HG03135 (cell line): Measurements from ENCODE around the gene PCDH15.

ENCODE experiments used
- ATAC-seq: cut with Tn5 transposase; IDR thresholded peaks from one replicate; pipeline ENCODE4 v1.9.1; 2021; ENCODE audit warnings: mild to moderate bottlenecking, moderate library complexity; ENCODE audit not compliant: unreplicated experiment

Gene PCDH15

DNA sequence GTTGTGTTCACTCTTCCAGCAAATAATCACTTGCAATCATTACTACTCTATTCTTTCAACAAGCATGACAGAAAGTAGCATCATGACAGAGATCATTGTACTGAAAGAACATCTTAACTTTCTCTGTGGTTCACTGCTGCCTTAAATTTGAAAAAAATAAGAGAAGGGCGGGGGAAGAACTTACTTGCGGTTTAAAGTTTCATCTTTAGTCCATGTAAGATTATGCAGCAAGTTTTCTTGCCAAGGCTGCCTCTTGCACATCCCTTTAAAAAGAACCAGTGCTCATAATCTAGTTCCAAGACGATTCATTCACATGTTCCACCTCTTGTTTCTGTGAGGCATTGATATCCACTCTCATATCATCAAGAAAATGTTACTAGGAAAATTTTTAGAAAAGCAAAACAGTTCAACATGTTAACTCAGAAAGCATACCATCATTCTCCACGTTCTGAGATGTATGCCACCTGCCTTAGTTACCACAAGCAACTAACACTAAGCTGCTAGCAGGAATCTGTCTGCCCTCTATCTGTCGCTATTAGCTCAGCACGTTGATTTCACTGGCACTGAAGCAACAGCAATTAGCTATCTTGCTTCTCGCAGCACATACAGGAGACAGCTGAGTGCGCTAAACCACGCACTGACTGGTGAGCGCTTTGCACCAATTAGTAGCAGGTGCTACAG is at the start of gene PCDH15:
PCDH15 (minus strand) TSS at position 491 of the 681 bp plus-strand sequence. CDS start 136,969 bp downstream, outside the sequence.
- no peak for ATAC-seq

DNA sequence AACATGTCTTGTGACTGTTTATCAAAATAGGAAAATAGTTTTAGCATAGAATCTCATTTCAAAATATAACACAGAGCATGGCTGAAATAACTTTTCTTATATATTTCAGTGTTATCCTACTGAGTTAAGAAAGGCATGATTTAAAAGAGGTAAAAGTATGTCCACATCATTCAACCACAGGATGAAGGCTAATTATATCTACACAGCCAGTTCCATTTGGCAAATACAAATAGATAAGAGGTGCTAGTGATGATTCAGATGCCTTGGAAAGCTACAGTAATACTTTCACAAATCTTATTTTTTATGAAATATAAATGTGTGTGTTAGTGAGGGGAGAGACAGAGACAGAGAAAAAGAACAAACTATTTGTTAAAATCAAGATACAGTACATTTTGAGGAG is 42.9 kb upstream of the PCDH15 start:
- ATAC-seq, result no peak

DNA sequence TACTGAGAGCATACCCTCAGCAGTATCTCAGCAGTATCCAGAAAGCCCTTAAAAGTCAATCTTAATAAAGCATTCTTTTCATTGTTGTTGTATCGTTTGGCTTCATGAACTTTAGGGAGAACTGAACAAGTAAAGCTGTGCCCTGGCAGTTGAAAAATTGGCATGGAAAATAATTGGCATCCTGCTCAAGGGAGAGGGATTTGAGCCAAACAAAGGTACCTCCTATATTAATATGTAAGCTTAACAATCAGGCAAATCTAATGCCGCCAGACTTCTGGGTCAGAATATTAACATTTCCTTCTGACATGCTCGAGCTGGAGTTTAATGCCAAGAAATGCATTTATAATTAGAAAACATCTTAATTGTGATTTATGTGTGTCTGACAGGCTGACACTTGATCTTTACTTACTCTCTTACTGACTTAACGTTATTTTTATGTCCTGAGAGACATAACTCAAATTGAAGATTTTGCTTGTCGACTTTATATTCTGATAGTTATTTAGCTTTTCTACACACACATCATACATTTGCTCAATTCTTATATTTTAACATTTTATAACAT is 42.1 kb upstream of the PCDH15 start:
- ATAC-seq, result no peak

DNA sequence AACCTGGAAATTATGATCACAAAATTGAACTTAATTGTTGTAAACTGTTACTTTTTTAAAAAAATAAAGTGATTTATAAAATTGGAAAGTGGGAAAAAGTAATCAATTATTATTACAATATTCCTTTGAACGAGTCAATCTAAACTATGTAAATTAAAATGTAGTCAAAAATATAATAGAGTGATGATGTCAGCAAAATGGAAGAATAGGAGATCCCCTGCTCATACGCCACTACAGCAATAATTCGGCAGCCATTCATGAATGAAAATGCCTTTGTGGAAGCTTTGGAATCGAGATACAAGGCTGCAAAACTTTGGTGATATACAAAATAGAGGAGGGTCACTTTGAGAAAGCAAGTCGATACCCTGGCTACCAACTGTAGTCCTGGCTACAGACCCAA is 36.4 kb upstream of the PCDH15 start:
- ATAC-seq, result no peak

DNA sequence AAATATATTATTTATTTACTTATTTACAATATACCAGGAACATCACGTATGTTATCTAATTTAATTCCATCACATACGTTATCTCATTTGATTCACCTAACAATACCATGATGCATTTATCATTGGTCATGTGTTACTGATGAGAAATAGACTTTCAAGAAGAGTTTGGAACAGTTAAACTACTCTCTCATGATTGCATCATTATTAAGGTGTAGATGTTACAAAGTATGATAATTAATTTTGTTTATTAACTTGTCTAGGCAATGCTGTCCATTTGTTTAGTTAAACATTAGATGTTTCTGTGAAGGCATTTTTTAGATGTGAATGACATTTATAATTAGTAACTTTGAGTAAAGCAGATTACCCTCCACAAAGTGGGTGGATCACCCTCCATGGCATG is 32.0 kb upstream of the PCDH15 start:
- no peak for ATAC-seq

DNA sequence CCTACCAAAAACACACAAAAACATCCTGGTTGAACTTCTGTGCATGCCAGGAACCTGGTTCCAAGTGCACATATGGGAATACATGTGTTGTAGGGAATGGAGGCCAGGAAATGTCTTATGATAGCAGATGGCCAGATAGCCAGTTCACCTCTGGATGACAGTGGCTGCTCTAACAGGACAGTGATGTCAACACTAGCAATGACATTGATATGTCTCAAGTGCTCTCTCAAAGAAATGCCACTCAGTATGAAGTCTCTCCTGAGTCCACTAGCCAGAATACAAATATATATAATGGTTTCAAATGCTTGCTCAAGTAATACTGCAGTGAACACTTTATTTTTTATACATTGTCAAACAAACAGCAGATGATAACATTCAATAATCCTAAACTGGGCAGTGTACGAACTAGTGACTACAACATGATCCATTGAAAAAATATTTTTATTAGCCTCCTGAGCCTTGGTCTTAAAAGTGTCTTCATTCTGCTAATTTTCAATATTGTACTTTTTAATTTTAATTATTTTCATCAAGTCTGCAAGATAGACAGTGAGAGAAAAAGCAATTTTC is 26.0 kb upstream of the PCDH15 start:
- no peak for ATAC-seq

DNA sequence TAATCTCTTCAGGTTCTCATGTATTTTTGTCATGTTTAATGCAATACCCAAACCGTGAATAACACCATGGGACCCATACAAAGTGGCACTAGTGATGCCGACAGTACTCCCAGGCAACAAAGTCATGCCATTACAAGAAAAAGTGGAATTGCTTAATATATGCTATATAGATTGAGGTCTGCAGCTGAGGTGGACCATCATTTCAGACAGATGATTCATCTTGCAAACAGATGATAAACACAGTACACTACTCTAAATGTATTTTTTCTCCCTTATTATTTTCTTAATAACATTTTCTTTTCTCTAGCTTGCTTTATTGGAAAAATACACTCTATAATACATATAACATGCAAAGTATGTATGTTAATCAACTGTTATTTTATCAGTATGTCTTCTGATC is 14.6 kb upstream of the PCDH15 start:
- ATAC-seq, result no peak

DNA sequence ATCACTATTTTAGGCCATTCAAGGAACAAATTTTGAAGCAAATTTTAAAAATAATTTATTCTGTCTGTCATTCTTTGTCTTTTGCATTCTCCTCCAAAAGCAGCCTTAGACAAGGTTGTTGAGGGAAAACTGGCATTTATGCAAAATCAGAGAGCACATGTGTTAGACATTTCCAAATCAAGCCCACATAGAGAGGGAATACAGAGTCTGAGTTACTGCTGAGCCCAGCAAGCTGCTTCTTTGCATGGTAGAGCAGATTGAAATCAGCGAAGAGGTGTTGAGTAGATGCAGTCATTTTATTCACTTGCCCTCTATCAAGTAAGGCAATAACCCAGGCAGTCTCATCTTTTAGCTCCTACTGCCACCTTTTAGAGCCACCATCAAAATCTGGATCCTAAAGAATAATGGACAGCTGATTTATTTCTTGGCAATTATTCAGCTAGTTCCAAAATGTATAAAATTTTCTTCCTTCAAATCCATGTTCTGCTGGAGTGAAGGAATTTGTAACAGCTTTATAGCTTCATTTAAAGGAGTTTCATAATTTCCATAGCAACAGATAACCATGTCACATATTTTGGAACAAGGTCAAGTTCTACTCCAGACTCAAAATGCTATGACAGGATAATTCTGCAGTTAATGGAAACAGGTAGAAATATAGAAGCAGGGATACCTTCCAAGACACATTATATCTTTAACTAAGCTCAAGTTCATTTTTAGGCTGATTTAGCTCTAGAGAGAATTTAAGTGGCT is 7.3 kb upstream of the PCDH15 start:
- ATAC-seq, result no peak

DNA sequence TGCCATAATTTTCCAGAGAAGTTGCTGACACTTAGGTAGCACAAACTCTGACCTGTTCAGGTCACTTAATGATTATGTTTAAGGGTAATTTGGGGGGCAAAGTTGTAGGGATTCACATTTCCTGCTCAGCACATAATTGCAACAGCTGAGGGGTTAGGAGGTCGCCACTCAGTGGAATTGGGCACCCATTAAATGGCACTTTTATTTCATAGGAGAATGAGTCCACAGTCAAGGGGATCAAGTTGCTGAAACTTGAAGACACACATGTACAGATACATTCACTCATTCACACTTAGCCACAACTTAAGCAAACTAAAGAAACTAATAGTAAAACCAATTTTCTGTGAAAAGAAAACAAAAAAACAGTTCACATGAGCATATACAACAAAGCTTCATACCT is 1.5 kb downstream of the PCDH15 start:
- no peak for ATAC-seq

DNA sequence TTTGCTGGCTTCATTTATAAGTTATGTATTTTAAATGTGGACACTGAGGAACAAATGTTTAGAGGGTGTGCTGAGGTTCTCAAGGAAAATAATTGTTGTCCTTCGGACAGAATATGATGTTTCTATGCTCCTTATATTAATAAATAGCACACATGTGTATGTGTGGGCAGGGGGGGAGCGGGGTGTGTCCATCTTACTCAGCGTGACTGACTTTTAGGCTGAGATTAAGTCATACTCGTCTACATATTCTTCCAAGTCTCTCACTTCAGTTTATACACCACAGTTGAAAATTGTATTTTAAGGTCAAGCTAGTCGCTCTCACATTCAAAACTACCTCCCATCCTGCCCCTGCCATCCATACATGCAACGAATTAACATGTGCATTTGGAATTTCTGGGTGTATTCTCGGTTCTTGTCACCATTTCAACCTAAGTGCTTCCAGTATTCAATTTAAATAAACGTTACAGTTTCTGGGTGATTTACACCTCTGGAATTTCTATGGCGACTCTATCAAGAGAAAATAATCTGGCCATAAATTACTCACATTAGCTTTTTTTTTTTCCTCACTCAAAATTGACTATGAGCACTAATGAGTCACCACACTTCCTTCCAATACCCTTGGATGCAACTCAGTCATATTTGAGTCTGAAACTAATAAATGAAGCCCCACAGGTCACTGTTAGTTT is 3.3 kb downstream of the PCDH15 start:
- ATAC-seq, result no peak

DNA sequence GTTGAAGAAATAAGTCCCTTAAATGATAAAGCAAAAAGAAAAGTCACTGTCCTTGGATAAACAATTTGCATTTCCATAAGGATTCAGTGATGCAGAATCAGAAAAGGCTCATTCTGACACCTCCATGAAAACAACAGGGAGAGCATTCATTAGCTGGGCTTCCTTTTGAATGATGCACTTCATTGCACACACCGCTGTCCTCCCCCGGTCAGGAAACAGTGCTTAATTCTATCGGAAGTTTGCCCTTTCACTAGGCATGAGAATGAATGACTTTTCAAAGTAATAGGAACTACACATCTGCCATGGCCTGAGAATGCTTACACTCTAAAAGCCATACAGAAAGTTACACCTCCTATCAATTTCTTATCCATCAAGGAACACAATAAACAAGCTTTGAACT is 4.2 kb downstream of the PCDH15 start:
- ATAC-seq, result no peak

DNA sequence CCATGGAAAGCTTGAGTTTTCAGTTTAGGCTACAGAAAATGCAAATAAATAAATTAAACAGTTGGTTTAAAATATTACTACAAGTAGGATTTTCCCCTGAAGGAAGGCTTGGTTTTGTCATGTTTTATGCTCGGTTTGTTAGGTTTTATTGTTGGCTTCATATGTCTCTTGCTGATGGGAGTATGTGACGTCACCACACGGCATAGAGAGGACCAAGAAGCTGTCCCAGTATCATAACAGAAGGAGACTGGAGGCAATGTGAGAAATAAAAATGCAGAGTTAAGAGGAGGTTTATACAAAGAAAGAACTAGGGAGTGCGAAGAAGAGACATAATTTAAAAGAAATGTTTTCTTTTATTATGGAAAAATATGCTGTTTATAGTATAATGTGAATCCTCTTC is 24.4 kb downstream of the PCDH15 start:
- ATAC-seq, result no peak

DNA sequence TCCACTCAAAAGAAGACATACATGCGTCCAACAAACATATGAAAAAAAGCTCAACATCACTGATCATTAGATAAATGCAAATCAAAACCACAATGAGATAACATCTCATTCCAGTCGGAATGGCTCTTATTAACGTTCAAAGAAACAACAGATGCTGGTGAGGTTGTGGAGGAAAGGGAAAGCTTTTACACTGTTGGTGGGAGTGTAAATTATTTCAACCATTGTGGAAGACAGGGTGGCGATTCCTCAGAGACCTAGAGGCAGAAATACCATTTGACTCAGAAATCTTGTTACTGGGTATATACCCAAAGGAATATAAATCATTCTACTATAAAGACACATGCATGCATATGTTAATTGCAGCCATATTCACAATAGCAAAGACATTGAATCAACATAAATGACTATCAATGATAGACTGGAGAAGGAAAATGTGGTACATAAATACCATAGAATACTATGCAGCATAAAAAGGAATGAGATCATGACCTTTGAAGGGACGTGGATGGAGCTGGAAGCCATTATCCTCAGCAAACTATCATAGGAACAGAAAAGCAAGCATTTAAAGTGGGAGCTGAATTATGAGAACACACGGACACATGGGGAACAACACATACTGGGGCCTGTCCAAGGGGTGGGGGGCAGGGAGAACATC is 28.4 kb downstream of the PCDH15 start:
- ATAC-seq, result no peak

DNA sequence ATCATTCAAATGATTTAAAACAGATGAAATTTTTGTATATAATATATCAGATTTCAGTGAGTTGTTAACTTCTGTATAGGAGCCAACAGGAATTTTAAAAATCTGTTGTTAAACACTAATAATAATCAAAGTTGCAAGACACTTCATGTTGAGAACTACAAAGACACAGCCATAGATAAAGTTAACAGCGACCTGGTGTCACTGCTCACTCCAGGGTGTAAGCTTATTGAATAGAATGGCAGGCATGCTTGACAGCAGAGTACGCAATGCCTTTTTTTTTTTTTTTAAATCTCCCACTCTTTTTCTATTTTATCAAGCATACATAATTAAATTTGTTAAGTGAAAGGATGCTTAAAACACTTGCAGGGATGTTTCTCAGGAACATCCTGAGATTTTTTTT is 32.0 kb downstream of the PCDH15 start:
- no peak for ATAC-seq

DNA sequence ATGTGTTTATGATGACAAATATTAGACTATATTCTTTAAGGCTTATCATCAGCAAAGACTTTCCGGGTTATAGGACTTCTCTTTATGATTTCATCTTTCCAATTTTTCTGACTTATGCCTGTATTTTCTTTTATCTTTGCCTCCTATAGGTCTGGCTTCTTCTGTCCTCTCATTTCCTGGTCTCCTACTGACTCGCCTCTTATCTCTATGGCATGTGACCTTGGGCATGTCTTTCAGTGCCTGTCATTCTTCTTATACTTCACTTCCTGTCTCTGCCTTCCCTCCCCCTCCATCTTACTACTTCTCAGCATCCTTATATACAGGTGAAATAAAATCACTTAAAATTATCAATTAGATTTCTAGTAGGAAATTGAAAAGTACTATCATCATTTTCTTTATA is 42.2 kb downstream of the PCDH15 start:
- ATAC-seq, result no peak

DNA sequence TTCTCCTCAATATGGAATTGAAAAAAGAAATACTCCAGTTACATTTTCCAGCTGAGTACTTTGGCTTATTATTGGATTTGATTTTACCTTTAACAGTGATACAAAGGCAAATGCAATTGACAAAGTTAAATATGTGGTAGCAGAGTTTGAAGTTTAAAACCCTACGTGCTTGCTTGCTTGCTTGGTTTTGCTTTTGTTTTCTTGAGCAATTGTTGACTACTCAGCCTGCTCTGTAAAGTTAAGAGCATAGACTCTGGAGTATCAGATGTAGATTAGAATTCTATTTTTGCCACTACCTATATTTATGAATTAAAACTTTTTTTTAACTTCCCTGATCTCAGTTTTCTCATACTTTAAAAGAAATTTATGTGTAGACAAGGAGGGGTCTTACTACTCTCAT is 51.4 kb downstream of the PCDH15 start:
- no peak for ATAC-seq

DNA sequence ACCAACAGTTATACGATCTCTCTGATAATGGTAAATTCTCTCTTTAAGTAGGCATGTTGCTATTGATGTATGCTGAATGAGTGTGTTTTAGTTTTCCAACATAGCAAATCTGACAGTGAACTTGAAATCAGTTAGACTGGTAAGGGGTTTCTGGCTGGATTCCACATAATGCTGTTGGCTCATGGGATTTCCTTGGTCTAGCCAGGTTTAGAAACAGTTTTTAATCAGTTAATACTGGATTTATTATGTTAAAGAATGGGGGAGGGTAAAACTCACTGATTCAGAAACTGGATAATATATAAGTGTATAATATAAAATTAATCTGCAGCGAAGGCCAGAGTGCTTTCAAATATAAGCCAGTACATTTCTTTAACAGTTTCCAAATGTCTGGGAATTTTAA is 55.6 kb downstream of the PCDH15 start:
- no peak for ATAC-seq

DNA sequence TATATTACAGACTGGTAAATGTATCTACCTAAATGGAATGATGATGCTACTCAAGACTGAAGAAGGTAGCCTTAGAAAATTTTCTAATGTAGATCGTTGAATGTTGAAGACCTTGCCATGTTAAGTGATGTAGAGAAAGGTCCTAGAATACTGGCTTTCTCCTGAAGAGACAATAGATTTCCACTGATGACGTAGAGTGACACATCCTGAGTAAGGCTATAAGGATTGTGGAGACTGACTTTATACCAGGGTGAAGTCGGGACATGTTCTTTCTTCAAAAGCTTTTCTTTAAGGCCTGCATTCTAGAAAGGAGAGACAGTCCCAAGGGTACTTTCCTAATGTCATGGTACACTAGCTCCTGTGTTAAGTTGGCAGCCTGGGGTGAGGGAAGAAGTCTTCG is 58.6 kb downstream of the PCDH15 start:
- no peak for ATAC-seq

DNA sequence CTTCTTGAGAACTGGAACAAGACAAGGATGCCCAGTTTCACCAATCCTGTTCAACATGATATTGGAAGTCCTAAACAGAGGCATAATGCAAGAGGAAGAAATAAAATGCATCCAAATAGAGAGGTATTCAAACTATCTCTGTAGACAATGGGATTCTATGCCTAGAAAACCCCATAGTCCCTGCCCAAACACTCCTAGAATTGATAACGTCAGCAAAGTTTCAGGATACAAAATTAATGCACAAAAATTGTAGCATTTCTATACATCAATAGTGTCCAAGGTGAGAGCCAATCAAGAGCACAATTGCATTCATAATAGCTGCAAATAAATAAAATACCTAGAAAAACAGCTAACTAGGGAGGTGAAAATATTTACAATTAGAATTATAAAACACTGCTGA is 72.5 kb downstream of the PCDH15 start:
- ATAC-seq, result no peak

DNA sequence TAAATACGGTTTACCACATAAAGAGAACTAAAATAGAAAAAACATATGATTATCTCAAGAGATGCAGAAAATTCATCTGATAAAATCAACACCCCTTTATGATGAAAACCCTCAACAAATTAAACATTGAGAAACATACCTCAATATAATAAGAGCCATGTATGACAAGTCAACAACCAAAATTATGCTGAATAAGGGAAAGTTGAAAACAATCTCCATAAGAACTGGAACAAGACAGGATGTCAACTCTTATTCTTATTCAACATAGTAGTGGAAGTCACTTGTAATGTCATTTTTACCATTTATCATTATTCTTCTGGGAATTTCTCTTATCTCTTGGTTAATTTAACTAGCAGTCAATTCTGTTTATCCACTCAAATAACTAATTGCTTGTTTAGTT is 79.0 kb downstream of the PCDH15 start:
- no peak for ATAC-seq

DNA sequence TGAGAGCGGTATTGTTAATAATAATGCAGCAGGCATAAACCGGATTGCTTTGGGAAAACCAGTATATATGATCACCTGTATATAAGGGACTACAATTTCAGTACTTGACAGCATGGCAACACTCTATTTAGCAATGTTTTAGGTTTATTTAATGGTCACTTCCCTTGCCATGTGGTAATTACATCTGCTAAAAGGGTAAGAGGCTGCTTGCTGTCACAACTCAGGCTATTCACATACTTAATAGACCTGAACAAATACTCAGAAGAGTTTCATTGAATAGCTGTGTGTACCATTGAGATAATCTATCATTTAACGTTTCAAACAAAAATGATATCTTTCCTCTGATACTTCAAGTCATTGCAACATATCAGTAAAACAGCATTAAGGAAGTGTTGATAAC is 90.1 kb downstream of the PCDH15 start:
- ATAC-seq, result no peak
